HG02840 (cell line): ENCODE data around the gene DYDC1.
"Not testable (repeated sequence)": the region's sequence is repeated elsewhere in the genome, so short reads cannot be mapped to it uniquely, and the experiment has no call there.

Experiments used
- ATAC-seq: cut with Tn5 transposase; IDR thresholded peaks from one replicate; pipeline ENCODE4 v1.9.1; 2021; ENCODE audit warnings: mild to moderate bottlenecking, moderate library complexity, moderate number of reproducible peaks; ENCODE audit not compliant: unreplicated experiment, low FRiP score

DYDC1 gene

DNA sequence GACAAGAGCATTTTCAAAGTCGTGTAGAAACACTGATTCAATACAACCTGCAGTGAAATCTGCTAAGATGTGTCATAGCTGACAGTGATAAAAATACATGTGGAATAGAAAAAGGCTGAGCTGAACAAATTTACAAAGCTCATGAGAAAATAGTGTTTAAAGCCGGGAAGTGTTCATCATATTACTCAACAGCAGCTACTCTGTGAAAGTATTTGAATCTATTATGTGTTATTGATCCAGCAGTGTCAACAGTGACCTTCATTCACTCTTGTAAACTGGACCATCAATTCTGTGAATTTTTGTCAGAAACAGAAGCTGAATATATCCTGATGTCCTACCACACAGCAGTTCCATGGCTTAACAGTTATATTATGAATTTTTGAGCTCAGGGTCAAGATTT lies 11.6 kb downstream of the DYDC1 start:
- no peak for ATAC-seq

GRCh38 chr10:80344276-80344675 lies 12.3 kb downstream of the DYDC1 start:
- no peak for ATAC-seq

- no peak for ATAC-seq
Measured at GRCh38 chr10:80333983-80334382, 22.6 kb downstream of the DYDC1 start.

- ATAC-seq, result no peak
Measured at GRCh38 chr10:80324891-80325364, 31.6 kb downstream of the DYDC1 start.

DNA sequence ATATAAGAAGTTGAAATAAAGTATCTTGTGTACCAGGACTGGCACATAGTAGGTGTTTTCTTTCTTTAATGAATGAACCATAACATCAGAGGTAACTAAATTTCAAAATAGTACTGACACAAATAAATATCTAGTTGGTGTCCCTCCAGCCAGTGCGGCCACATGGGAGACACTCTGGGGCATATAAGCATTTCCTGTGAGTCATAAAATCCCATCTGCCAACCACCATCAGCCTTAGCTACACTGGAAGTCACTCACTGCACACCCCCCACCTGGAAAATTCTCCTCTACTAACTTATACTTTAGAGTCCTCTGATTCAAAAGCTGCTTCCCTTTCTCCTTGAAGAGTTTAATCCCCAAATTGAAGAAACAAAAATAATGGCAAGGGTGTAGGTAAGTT lies 32.5 kb downstream of the DYDC1 start:
- ATAC-seq, result no peak

- no peak for ATAC-seq
Measured at GRCh38 chr10:80323311-80323710, 33.2 kb downstream of the DYDC1 start.

GRCh38 chr10:80322711-80323110 lies 33.8 kb downstream of the DYDC1 start:
- no peak for ATAC-seq

DNA sequence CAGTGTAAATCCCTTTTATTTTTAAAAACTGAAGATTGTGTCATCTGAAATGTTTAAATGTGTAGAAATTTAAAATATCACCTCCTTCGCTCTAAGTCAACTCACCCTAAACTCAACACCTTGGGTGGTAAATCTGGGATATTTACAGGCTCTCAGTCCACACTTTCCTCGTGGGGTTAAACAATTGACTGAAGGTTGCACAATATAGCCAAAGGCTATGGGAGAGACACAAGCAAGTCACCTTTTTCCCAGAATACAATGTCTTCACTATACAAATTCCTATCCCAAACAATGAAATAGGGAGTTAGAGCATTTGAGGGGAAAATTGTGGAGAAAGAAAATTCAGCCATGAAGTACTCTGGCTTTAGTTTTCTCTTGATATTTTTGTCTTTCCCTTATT lies 34.4 kb downstream of the DYDC1 start:
- ATAC-seq, result no peak

DNA sequence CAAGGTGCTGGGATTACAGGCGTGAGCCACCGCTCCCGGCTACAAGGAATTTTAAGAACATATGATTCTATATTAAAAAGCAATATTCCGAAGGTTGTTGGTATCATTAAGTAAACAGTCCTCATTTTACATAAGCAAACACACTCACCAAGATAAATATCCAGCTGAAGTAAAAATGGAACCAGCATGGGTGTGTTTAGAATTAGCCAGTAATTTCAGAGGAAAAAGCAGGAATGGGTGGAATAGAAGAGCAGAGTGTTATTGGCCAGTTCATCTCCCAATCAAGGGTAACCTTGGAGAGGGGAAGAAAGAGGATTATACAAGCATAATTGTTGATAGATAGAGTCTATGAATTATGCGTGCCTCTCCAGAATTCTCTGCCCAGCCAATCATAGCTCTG lies 35.4 kb downstream of the DYDC1 start:
- no peak for ATAC-seq

GRCh38 chr10:80320377-80320776 lies 36.2 kb downstream of the DYDC1 start:
- ATAC-seq, result no peak

DNA sequence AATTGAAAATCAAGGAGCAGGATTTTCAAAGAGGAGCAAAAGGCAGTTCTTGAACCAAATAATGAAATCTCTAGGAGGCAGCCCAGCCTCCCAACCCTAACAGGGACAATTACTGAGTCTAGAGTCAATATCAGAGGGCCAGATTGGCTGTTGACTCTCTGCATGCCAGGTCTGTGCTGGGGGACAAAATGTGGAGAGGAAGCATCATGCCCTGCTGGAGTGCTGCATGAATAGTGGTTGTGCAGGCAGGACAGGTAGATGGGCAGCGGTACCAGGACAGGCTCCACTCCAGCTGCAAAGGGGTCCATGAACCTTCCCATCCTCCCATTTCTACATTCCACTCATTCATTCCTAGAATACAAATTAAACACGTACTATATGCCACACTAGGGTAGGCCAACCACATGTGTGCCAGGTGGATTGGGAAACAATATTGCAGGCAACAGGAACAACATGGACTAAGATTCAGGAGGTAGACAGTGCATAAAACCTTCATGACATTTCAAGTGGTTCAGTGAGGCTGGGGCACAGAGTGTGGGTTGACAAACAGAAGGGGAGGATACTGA lies 36.7 kb downstream of the DYDC1 start:
- no peak for ATAC-seq

DNA sequence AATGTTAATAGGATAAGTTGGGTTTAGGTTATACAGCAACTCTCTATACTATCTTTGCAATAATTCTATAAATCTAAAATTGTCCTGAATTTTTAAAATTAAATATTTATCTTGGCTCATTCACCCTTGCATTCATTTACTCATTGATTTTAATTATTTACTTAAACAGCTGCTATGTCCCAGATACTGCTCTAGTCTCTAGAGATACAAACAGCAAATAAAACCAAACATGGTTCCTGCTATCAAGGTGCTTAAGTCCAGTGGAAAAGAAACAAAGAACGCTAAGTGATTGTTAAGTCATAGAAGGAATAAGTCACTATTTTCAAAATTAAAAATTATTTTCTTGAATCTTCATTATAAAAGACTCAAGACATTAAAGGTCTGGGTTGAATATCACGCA lies 37.2 kb downstream of the DYDC1 start:
- no peak for ATAC-seq

- ATAC-seq, result no peak
Measured at GRCh38 chr10:80318742-80319141, 37.8 kb downstream of the DYDC1 start.

DNA sequence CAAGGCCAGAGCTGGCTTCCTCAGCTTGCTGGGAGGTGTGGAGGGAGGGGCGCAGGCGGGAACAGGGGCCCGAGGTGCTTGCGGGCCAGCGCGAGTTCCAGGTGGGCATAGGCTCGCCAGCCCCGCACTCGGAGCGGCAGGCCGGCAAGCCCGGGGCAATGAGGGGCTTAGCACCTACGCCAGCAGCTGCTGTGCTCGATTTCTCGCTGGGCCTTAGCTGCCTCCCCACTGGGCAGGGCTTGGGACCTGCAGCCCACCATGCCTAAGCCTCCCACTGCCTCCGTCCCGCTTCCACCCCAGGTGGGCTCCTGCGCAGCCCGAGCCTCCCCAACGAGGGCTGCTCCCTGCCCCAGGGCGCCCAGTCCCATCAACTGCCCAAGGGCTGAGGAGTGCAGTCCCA lies 41.2 kb downstream of the DYDC1 start:
- ATAC-seq, result no peak

GRCh38 chr10:80313523-80313922 lies 43.0 kb downstream of the DYDC1 start:
- no peak for ATAC-seq

- not testable (repeated sequence) for ATAC-seq
Measured at GRCh38 chr10:80305989-80306388, 50.6 kb downstream of the DYDC1 start.

GRCh38 chr10:80296942-80297341 lies 59.6 kb downstream of the DYDC1 start:
- ATAC-seq, result no peak

DNA sequence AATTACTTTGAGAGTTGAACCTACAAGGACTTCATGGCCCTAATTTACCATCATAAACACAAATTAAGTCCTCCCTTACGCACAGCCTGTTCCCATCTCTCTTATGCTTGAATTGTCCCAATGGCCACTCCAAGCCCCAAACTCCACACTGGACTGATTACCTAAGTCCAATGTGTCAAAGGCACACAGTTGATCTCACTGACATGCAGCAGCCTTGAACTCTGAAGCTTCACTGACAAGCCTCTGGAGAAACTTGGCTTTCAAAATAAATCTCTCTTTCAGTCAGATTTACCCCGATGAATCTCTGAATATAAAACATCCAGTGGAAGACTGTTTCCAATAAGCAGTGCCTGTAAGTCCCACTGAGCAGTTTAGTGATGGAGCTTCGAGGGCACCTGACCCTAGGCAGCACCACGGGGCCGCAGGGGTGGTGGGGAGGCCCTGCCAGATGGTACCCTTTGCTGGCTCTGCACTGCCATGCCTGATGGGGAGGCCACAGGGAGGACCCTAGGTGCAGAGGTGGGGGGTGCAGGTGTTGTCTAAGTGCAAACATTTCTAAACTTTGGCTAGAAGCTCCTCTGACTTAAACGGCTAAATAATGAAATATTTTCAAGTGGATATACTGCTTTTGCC lies 63.8 kb downstream of the DYDC1 start:
- no peak for ATAC-seq

DNA sequence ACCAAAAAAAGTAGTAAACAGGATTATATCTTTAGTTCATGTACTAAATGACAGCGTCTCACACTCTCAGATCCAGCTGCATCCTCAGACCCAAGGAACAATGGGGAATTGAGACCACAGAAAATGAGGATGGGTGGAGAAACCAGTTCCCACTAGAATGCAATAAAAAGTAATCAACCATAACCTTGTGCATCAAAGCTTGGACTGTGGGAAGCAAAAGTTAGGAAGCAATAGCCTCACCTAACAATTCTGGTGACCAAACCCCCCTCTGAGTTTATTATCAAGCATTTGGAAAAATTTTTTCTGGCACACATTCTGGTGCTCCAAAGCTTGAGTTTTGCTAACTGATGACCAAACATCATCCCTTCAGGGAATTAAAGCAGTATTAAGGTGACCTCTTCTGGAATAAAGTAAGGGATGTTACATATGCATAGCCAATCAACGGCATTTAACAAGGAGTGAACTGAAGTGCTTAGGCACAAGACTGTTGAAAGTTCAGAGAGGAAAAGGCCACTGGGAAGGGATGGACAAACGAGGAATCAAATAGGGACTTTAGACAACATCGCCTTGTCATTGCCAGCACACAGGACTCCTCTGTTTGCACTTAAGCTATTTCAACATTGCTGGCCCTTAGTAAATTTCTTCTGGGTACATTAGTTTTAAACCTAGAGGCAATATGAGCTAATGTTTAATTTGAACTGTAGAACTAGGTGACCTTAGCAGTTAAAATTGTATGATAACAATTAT lies 65.9 kb downstream of the DYDC1 start:
- ATAC-seq, result no peak

DNA sequence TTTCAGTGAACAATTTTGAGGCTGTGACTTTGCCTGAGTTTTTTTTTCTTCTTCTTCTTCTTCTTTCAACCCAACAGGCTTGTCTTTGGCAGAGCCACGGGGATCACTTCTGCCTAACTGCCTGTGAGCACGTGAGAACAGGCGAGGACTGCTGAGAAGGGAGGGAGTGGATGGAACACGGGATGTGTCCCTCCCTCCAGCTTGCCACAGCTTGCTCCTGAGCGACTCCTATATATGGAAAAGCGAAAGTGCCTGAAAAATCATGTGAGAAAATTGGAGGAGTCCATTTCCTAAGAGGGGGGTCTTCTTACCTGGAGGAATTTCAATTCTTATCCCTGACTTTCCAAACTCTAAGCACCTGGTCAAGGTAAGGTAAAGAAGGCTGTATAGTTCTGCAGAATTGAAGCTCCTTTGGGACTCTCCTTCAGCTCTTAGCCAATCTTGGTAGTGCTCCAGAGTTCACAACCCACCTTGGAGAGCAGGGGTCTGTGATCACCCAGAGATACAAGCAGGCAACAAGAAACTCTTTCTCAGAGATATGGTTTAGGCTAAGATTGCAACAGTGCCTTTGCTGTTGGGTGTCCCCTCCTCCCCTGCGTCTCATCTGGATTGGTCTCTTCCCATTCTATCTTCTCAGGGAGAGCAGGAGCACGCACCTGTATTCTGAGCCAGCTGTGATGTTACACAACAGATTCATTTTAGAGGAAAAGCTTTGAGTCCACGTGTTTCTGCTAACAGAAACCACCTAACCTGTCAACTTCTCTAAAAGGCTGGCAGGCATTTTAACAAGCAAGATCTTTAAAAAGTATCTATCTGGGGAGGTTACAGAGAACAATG lies 66.9 kb downstream of the DYDC1 start, which contains the start of gene MAT1A:
Gene MAT1A (minus strand): TSS at position 208 of the 837 bp plus-strand sequence. CDS start 235 bp downstream, outside the sequence.
- ATAC-seq, result no peak

- ATAC-seq, result no peak
Measured at GRCh38 chr10:80288849-80289248, 67.7 kb downstream of the DYDC1 start.
